Esophagus mucosa (tissue), 1 donor: ENCODE results near the gene ECT2L. TPM values are rescaled to one million over a fixed set of nuclear protein-coding genes. Genes with fewer than 3 reads are reported as not detected.

ENCODE experiments used
- ATAC-seq: fragments of 200-7000 bp; cut with Tn5 transposase; one replicate; pipeline ENCODE4 v1.9.1; 2020
- total RNA-seq: library from RNA; stranded (reverse); gene quantifications from one replicate; pipeline ENCODE4 v1.2.4, GENCODE V29; 2023
- donor health status: DM: yes; HTN: yes; CAD: no.

The ECT2L gene
- total RNA-seq, 1 donor from 2014 or later = not detected

DNA sequence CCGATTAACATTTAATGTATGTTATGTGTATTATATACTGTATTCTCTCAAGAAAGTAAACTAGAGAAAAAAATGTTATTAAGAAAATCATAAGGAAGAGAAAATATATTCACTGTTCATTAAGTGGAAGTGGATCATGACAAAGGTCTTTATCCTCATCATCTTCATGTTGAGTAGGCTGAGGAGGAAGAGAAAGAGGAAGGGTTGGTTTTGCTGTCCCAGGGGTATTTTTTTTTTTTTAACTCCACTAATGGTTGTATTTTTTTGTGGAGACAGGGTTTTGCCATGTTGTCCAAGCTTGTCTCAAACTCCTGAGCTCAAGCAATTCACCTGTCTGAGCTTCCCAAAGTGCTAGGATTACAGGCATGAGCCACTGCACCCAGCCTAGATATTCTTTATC, 11.0 kb downstream of the ECT2L start:
- ATAC-seq = no peak

- ATAC-seq = no peak
Measured at GRCh38 chr6:138809677-138810076, 13.8 kb downstream of the ECT2L start.

- ATAC-seq = no peak
Measured at GRCh38 chr6:138811866-138812265, 16.0 kb downstream of the ECT2L start.

DNA sequence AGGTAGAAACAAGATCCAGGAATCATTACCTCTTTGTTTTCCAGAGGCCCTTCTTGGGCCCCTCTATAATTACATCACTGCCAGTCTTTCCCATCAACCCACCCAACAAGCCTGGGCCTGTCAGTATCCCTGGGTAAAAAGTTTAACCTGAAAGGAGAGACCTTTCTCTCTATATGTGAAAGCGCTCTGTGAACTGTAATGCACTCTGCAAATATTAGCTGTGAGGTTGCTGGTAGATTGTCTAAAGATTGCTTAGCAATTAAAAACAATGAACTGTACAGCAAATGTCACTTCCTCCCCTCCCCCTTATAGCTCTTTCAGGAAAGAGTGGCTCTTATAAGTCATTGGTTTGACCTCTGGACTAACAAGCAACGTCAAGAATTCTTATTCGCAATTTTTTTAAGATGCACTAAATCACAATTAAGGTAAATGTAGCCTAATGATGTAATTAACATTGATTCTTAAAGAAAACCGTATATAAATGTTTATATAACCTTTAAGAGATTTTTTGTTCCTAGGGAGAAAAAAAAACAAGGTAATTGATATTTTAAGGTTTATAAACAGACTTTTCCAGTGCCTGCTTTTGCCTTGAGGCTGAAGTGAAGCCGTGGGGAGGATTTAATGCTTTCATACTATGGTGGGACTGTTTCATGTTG, 18.4 kb downstream of the ECT2L start:
- no peak for ATAC-seq

- ATAC-seq = no peak
Measured at GRCh38 chr6:138815221-138815620, 19.3 kb downstream of the ECT2L start.

- no peak for ATAC-seq
Measured at GRCh38 chr6:138815797-138816528, 20.1 kb downstream of the ECT2L start.

DNA sequence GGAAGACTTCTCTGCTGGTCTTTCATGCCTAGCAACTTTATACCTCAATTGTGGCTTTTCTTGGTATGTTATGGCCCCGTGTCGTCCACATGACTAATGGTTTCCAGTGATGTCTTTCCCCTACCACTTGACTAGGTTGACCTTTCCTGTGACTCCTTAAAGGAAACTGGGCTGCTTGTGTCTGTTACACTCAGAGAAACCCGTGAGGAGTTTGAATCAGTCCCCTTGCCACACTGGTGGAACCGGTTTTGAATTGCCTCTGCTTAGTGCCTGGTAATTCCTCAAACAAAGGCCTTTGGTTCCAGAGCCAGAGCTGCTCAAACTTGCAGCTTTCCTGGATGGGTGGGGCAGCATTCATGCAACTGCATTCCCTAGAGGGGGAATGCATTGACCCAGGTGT, 21.9 kb downstream of the ECT2L start:
- peak; percentile 97 for ATAC-seq

DNA sequence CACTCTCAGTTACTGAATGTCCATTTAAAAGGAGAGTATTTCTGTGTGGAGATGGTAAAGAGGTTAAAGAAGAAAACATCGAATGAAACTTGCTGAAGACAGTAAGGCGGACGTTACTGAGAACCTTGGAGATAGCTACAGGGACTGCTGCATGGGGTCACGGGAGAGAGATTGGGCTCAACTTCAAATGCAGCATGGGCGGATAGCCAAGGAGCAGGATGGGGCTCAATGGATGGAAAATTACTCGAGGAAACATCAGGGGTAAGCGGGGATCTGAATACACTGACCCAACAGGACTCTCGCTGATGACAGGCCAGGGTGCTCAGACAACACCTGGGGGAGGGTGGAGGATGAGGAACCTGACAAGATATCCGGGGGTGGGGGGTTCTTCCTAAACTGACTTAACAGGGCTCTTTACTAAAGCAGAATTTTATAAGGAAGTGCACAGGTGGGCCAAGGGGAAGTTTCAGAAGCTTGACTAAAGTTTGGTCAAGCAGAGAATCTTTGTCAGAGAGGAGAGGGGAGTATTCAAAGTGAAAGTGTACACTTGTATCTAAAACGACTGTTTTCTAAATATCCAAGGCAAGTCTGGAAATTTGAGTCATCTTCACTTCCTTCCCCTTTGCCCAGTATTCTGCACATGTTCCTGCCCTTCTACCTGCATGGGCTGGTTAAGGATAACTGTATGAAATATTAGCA, 22.8 kb downstream of the ECT2L start:
- no peak for ATAC-seq

GRCh38 chr6:138821519-138821918, 25.6 kb downstream of the ECT2L start:
- ATAC-seq = no peak

DNA sequence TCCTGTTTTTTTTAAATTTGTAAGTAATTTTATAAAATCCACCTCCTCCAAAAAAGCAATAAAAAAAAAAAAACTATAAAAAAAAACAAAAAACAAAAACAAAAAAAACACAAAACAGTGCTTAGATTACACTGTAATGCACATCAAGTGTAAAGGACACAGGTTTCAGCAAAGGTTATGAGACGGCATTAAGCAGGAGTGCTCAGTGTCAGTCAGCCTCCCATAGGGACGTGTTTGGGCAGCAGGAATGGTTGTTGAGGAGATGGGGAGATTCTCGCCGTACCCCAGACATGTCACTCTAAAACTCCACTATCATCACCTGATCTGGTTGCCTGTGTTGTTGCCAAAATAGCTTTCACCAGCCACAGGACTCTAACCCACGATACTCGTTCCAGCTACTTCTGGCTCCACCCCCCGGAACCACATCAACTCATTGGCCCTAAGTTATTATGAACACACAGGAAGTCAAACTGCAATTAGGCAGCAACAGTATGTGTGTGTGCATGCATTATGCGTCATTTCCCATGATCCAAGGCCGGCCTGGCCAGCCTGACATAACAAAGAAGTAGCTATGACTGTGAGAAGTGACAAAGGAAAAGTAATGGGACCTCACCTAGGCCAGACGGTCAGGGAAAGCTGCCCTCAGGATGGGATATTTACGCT, 28.7 kb downstream of the ECT2L start:
- peak; percentile 83 for ATAC-seq

DNA sequence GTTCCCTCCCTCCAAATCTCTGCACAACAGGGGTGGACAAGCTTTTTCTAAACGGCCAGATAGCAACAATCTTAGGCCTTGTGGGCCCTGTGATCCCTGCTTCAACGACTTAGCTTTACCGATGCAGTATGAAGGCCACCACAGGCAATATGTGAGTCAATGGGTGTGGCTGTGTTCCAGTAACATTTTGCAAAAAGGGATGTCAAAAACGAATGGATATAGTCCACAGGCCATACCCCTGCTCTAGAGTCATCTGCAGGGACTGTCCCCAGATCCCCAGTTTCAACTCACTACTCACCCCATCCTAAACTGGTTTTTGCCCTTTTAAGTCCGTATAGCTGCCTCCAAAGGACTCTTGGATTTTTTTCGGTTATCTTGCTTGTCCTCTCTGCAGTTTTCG, 34.4 kb downstream of the ECT2L start:
- peak; percentile 87 for ATAC-seq

DNA sequence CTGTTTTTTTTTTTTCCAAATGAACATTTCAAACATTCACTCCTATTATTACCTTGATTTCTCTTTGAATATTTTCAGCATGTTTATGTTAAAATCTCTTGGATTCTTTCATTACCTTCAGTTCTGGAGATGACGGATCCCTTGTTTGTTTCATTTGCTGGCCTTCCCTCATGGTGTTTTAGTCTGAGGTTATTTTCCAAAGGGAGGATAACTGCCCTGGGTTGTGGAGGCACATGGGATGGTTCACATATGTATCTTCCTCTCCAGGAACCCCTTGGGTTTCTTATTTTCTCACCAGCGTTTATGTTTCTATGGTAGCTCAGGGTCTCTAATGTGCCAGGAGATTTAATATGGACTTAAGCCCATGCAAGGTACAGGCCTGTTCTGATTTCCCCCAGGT, 36.3 kb downstream of the ECT2L start:
- no peak for ATAC-seq

- ATAC-seq = no peak
Measured at GRCh38 chr6:138833816-138834539, 38.1 kb downstream of the ECT2L start.

DNA sequence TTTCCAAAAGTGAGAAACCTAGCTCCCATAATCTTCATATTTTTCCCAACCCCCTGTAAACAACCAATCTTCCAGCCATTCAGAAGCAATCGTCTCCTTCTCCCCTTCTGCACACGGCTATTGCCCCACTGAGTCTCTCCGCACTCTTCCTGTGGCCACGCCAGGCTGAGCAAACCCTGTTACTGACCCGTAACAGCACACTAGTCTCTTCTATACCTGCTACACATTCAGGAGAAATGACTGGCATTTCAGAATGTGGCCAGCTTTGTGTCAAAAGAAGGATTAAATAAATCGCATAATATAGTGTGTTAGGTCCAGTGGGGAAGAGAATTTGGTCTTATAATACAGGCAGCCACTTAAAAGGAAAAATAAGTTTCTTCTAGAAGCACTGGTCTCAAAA, 41.4 kb downstream of the ECT2L start:
- no peak for ATAC-seq

DNA sequence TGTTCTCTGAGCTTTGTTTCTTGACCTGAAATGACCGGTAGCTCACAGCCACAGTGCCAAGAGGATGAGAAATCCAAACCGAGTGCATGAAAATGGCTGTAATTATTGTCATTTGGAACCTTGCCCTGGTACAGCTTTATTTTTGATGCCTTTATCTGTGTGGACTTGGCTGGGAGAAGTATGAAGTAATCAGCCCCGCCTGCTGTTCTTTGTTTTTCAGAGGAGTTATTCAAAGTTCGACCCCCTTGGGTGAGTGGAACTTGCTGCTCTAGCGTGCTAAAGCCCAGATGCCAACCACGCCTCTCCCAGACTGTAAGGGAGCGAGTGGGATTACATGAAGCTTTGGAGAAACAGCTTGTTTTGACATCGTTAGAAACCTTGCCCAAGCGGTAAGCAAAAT, 48.3 kb downstream of the ECT2L start:
- peak; percentile 64 for ATAC-seq

GRCh38 chr6:138847884-138848283, 52.0 kb downstream of the ECT2L start:
- ATAC-seq = no peak

GRCh38 chr6:138848461-138848860, 52.6 kb downstream of the ECT2L start:
- no peak for ATAC-seq

DNA sequence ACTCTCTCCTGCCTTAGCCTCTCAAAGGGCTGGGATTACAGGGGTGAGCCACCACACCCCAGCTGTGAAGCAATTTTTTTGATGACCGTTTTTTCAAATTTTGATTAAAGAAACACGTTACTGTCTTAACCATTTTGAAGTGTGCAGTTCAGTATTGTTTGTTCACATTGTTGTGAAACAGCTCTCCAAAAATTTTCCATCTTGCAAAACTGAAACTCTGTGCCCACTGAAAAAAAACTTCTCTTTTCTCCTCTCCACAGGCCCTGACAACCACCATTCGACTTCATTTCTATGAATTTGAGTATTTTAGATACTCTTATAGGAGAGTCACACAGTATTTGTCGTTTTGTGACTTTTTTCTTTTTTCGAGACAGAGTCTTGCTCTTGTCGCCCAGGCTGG, 53.9 kb downstream of the ECT2L start:
- no peak for ATAC-seq

GRCh38 chr6:138856654-138857053, 60.8 kb downstream of the ECT2L start:
- no peak for ATAC-seq

- ATAC-seq = no peak
Measured at GRCh38 chr6:138857775-138858174, 61.9 kb downstream of the ECT2L start.

- ATAC-seq = no peak
Measured at GRCh38 chr6:138862456-138862855, 66.6 kb downstream of the ECT2L start.

DNA sequence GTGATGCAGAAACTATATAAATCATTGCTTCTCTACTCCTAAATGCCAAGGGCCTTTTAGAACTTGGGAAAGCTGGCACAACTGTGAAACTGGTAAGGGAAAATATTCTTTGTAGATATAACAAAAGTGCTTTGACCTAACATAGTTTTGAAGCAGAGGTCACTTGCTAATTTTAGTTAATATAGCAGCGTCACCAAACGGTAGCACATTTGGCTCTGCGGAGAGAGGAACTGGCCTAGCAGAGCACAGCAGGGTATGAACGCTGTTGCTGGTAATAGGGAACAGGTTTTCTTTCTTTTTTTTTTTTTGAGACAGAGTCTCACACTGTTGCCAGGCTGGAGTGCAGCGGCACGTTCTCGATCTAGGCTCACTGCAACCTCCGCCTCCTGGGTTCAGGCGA, 67.4 kb downstream of the ECT2L start:
- no peak for ATAC-seq
